ENCODE data around the gene DCTN4. TPM values are rescaled to one million over a fixed set of nuclear protein-coding genes. Genes with fewer than 3 reads are reported as not detected.
A peak's percentile ranks its signal among the peaks of the same experiment; 100 is the strongest.
"Not testable (repeated sequence)": the region's sequence is repeated elsewhere in the genome, so short reads cannot be mapped to it uniquely, and the experiment has no call there.

The DCTN4 gene
- total RNA-seq, result 75.7 to 82.4 TPM (median 76.1 TPM) in 3 replicates

DNA sequence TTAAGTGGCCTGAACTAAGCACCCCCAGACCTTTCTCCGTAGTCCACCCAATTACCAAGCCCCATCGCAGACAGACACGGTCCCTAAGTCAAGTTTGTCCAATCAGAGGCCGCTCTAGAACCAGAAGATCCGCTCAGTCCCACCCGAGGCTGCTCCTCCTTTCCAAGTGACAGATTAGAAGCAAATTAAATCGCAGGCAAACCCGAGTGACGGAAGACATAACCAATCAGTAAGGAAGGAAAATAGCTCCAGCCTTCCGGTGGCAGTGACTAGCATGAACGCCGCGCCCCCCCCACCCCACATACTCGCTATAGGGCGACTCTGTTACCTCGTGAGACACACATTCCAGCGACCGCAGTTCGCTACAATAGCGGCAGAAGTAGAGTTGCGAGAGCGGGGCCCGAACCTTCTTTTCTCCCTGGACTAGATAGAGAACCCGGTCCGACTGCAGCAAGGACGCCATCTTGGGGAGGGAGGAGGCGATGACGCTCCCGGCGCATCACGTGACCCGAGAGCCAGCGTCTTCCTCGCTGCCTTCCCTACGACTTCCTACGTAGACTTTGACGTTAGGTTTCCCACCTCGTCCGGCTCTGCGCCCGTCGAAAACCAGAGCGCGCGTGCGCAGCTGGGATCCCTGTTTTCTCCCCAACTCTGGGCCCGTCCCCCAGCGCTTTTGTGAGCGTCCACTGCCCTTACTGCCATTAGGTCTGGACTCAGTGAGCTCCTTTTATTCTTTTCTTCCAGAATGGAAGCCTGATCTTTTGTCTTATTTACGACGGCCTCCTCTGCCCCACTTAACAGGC, at the start of gene DCTN4:
DCTN4 (minus strand) TSS at position 487 of the 803 bp plus-strand sequence; CDS start at position 463, 24 bp downstream.
- Mint-ChIP-seq H3K9me3 (no peaks in the 10 kb centered on the region), H3K4me1 (peaks cover 27% of the 10 kb centered on the region), H3K36me3 (peaks cover 19% of the 10 kb centered on the region), H3K4me3 (no peak within 1 kb of the TSS), H3K27ac (no peak within 1 kb of the TSS), H3K27me3 (ENCODE audit: low read depth) (no peaks in the 10 kb centered on the region)
- DNase-seq (ENCODE audit: low spot score in 2 of 2, unreplicated experiment in 2 of 2), result peak; percentile 88 to 94
- no peak for TF ChIP-seq CTCF (IDR thresholded peaks at IDR 0.05; ENCODE audit: unreplicated experiment)

DNA sequence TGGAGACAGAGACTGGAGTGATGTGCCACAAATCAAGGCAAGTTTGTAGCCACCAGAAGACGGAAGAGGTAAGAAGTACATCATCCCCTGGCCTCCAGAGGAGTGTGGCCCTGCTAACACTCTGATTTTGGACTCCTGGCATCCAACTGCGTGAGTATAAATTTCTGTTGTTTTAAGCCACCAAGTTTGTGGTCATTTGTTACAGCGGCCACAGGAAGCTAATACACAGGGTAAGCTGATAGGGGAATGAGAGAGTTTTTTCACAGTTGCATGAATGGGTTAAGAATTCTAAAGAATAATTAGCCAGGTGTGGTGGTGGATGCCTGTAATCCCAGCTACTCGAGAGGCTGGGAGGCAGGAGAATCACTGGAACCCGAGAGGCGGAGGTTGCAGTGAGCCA, 45.6 kb upstream of the DCTN4 start:
- peaks cover 9% of the 10 kb centered on the region for H3K27me3 Mint-ChIP-seq (ENCODE audit: low read depth)

GRCh38 chr5:150801117-150801927, 42.5 kb upstream of the DCTN4 start:
- peak overlapping the region; percentile 74 for H3K4me3 Mint-ChIP-seq
- H3K9me3 Mint-ChIP-seq, result peaks cover 14% of the 10 kb centered on the region
- H3K36me3 Mint-ChIP-seq, result peaks cover 9% of the 10 kb centered on the region
- peak; percentile 74 for TF ChIP-seq CTCF (IDR thresholded peaks at IDR 0.05; ENCODE audit: unreplicated experiment)
- peak overlapping the region; percentile 76 for H3K27ac Mint-ChIP-seq
- no peak for DNase-seq (ENCODE audit: low spot score in 2 of 2, unreplicated experiment in 2 of 2)
- H3K27me3 Mint-ChIP-seq (ENCODE audit: low read depth), result peaks cover 7% of the 10 kb centered on the region
- H3K4me1 Mint-ChIP-seq, result peaks cover 9% of the 10 kb centered on the region

More for the DNA sequence above, 45.6 kb upstream of the DCTN4 start:
- DNase-seq (ENCODE audit: low spot score in 2 of 2, unreplicated experiment in 2 of 2), result no peak
- Mint-ChIP-seq H3K4me1 (peaks cover 9% of the 10 kb centered on the region), H3K4me3 (no peak overlapping the region), H3K36me3 (no peaks in the 10 kb centered on the region), H3K9me3 (peaks cover 16% of the 10 kb centered on the region), H3K27ac (no peak overlapping the region)
- no peak for TF ChIP-seq CTCF (IDR thresholded peaks at IDR 0.05; ENCODE audit: unreplicated experiment)

DNA sequence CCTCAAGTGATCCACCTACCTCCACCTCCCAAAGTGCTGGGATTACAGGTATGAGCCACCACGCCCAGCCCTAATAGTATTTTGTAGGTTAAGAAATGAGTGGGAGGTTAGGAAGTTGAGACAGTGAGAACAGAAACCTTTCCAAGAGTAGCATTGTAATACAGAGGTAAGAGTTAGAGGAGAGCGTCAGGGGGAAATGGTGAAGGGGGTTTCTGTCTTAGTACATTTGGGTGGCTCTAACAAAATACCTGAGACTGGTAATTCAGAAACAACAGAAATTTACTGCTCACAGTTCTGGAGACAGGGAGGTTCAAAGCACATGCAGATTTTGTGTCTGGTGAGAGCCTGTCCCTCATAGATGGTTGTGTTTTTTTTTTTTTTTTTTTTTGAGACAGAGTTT, 38.6 kb upstream of the DCTN4 start:
- DNase-seq (ENCODE audit: low spot score in 2 of 2, unreplicated experiment in 2 of 2), result no peak
- peaks cover 9% of the 10 kb centered on the region for H3K4me1 Mint-ChIP-seq
- no peaks in the 10 kb centered on the region for H3K27me3 Mint-ChIP-seq (ENCODE audit: low read depth)
- TF ChIP-seq CTCF (IDR thresholded peaks at IDR 0.05; ENCODE audit: unreplicated experiment), result no peak
- H3K36me3 Mint-ChIP-seq, result peaks cover 25% of the 10 kb centered on the region
- H3K9me3 Mint-ChIP-seq, result peaks cover 13% of the 10 kb centered on the region
- no peak overlapping the region for H3K4me3 Mint-ChIP-seq
- no peak overlapping the region for H3K27ac Mint-ChIP-seq

DNA sequence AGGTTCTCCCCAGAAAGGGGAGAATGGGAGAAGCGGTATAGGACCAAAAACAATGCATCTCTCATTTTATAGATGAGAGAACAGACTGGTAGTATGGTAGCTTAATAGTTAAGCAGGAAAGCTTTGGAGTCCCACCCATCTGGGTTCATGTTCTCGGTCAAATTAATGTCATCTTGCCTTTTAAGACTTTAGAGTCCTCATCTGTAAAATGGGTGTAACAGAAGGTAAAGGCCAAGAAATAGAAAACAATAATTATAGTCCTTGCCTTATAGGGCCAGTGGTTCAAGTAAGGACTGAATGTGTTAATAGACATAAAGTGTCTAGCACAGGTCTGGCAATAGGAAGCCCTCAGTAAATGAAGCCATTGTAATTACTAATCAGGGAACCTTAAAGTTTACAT, 36.1 kb upstream of the DCTN4 start:
- no peak for DNase-seq (ENCODE audit: low spot score in 2 of 2, unreplicated experiment in 2 of 2)
- Mint-ChIP-seq H3K36me3 (peaks cover 25% of the 10 kb centered on the region), H3K27me3 (ENCODE audit: low read depth) (no peaks in the 10 kb centered on the region), H3K9me3 (peaks cover 13% of the 10 kb centered on the region), H3K4me3 (no peak overlapping the region), H3K27ac (no peak overlapping the region), H3K4me1 (peaks cover 17% of the 10 kb centered on the region)
- TF ChIP-seq CTCF (IDR thresholded peaks at IDR 0.05; ENCODE audit: unreplicated experiment), result no peak

DNA sequence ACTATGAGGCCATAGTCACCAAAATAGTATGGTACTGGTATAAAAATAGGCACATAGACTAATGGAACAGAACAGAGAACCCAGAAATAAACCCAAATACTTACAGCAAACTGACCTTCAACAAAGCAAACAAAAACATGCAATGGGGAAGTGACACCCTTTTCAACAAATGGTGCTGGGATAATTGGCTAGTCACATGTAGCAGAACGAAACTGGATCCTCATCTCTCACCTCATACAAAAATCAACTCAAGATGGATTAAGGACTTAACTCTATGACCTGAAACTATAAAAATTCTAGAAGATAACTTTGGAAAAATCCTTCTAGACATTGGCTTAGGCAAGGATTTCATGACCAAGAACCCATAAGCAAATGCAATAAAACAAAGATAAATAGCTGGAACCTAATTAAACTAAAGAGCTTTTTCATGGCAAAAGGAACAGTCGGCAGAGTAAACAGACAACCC, 34.6 kb upstream of the DCTN4 start:
- H3K27me3 Mint-ChIP-seq (ENCODE audit: low read depth); H3K4me3 Mint-ChIP-seq; DNase-seq (ENCODE audit: low spot score in 2 of 2, unreplicated experiment in 2 of 2): not testable (repeated sequence)
- Mint-ChIP-seq H3K9me3 (peaks cover 13% of the 10 kb centered on the region), H3K4me1 (peaks cover 31% of the 10 kb centered on the region), H3K36me3 (peaks cover 25% of the 10 kb centered on the region), H3K27ac (peak overlapping the region; percentile 15)
